Embryonic facial prominence (tissue), 1 donor: ENCODE data around the gene GSTM2.
"Not testable (repeated sequence)": the region's sequence is repeated elsewhere in the genome, so short reads cannot be mapped to it uniquely, and the experiment has no call there.

Source experiments
- DNase-seq: peaks from one replicate; pipeline ENCODE4 v3.0.0-alpha.2; 2016; ENCODE audit errors: extremely low spot score

The GSTM2 gene

DNA sequence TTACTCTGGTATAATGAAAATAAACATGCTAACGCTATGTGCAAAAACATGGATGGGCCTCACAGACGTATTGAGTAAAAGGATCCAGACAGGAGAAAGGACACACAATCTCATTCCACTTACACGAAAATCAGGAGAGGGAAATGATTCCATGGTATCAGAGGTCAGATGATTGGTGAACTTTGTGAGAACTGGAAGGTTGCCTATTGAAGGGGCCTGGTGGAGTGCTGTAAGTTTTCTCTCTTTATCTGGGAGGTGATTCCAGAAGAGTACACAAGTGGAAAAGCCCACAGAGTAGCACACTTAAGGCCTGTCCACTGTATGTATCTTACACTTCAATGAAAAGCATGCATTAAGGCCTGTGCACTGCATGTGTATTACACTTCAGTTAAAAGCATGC is 9.6 kb downstream of the GSTM2 start:
- no peak for DNase-seq

DNA sequence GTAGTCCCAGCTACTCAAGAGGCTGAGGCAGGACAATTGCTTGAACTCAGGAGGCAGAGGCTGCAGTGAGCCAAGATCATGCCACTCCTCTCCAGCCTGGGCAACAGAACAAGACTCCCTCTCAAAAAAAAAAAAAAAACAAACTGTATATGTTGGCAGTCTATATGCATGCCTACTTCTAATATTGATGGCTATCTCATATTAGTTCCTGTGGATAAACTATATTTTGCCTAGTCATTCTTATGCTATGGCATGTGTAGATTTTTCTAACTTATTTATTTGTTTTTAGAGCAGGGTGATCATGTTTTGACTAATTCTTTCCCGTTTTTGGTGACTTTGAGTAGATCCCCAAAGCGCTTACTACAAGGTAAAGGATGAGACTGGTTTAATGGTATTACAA is 10.8 kb downstream of the GSTM2 start:
- DNase-seq: not testable (repeated sequence)

DNA sequence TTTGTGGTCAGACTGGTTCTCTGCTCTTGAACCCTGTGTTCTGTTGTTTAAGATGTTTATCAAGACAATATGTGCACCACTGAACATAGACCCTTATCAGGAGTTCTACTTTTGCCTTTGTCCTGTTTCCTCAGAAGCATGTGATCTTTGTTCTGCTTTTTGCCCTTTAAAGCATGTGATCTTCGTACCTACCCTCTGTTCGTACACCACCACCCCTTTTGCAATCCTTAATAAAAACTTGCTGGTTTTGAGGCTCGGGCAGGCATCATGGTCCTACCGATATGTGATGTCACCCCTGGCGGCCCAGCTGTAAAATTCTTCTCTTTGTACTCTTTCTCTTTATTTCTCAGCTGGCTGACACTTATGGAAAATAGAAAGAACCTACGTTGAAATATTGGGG is 16.9 kb downstream of the GSTM2 start:
- not testable (repeated sequence) for DNase-seq

DNA sequence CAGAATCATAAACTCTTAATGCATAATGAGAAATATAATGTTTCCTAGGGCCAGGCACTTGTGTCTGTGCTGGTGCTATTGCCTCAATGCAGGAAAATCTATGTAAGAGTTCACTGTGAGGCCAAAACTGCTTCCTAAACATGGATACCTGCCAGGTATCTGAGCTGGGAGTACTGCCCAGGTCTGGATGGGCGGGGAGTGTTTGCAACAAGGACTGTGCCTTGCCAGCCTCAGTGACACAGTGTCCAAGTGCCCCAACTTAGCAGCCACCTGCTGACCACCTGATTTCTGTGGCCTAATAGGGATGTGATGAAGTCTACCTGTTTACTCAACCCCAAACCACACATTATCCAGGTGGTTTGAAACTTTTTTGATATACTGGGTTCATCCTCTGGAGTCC is 17.5 kb downstream of the GSTM2 start:
- not testable (repeated sequence) for DNase-seq

DNA sequence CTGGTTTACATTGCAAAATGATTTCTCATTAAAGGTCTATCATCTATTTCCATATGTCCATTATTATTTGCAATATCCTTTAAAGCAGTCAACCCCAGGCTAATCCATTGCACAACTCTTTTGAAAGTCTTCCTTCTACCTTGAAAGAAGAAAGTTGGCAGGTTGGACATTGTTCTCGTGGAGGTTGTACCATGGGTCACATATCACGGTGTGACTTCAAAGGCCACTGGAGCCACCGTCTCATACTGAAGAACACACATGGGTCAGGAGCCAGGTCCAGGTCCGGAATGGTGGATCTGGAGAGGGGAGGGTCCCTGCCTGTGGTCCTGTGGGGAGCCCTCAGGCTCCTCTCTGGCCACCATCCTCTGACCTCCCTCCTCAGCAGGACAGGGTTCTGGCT is 18.0 kb downstream of the GSTM2 start:
- not testable (repeated sequence) for DNase-seq

DNA sequence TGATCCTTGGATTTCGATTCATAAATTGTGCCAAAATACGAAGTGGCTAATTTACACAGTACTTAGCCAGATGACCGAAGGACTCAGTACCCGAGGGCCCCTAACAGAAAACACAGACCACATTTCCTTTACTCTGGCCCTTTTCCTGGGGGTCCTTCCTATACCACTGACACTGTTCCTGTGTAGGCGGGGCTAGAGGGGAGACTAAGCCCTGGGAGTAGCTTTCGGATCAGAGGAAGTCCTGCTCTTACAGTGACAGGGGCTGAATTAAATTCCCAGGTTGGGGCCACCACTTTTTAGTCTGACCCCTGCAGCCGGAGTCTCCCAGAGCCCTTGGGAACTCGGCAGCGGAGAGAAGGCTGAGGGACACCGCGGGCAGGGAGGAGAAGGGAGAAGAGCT is 19.3 kb downstream of the GSTM2 start:
- DNase-seq: not testable (repeated sequence)

DNA sequence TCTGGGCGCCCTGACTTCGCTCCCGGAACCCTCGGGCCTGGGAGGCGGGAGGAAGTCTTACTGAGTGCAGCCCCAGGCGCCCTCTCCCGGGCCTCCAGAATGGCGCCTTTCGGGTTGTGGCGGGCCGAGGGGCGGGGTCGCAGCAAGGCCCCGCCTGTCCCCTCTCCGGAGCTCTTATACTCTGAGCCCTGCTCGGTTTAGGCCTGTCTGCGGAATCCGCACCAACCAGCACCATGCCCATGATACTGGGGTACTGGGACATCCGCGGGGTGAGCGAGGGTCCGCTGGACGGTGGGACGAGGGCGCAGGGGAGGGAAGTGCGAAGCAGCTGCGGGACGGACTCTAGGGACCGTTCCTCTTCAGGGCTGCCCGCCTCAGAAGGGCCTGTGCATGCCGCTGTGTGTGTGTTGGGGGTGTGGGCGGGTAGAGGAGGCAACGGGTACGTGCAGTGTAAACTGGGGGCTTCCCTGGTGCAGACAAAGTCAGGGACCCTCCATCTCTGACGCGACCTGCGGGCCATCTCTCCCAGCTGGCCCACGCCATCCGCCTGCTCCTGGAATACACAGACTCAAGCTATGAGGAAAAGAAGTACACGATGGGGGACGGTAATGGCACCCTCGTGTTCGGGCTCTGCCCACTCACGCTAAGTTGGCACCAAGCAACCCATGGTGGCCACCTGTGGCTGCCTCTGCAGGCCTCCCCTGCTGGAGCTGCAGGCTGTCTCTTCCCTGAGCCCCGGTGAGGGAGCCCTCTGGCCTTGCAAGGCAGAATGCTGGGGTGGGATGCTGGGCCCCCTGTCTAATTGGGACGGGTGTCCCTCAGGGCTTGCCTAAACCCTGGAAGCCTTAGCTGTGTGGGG is 20.0 kb downstream of the GSTM2 start, which contains the start of gene GSTM1:
Gene GSTM1 (plus strand): TSS at position 177 of the 859 bp plus-strand sequence. CDS start 57 bp downstream, at position 234.
- peak; percentile 18 for DNase-seq

DNA sequence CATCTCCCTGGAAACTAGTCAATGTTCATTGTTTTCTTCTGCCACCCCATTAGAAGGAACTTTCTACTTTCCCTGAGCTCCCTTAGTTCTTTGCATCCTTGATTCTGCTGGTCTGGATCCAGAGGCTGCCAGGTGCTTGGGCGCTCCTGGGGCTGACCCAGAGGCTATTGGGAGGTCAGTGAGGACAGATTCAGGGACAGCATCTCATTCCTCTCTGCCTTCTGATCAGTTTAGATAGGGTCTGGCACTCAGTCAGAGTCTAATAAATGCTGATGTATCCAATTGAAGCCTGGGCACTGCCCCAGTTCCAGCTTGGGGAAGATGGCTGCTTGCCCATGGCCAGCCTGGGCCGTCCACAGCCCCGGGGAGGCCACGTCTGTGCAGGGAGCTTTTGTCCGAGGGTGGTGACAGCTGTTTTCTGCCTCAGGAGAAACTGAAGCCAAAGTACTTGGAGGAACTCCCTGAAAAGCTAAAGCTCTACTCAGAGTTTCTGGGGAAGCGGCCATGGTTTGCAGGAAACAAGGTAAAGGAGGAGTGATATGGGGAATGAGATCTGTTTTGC is 22.1 kb downstream of the GSTM2 start:
- no peak for DNase-seq

DNA sequence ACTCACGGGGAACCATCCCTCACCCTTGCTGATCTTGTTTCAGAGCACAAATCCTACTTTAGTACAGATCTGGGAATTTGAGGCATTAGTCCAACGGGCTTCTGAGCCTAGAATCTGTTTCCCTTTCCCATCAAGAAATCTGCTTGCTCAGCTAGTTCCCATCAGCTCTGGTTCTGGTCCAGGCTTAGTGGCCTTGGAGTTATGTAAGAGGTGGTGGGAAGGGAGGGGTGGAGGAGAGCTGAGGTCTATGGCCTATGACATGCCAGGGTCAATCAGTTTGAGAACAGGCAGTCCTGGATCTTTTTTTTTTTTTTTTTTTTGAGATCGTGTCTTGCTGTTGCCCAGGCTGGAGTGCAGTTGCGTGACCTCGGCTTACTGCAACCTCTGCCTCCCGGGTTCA is 23.9 kb downstream of the GSTM2 start:
- no peak for DNase-seq

DNA sequence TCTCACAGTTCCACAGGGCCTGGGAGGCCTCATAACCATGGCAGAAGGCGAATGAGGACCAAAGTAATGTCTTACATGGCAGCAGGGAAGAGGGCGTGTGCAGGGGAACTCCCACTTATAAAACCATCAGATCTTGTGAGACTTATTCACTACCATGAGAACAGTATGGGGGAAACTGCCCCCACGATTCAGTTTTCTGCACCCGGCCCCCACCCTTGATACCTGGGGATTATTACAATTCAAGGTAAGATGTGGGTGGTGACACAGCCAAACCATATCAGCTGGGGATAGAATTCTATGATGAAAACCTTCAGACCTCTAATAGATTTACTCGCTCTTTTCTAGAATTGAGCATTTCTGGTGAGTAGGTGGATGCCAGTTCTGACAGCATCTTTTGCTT is 26.5 kb downstream of the GSTM2 start:
- not testable (repeated sequence) for DNase-seq

DNA sequence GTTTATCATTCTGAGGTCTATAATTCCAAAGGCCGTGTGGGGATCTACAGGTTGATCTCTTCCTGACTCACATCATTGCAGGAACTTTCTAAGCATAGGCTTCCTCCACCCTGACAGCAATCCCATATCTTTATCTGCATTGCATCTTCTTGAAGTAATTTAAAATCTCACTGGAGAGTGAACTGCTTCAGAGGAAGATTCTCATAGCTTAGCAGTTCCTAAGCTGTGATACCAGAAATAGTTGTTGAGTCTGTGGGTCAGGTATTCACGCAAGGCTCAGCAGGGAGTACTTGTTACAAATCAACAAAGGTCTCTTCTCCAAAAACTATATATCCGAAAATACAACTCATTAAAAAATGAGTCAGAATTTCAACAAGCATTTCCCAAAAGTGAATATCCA is 27.3 kb downstream of the GSTM2 start:
- DNase-seq: not testable (repeated sequence)

DNA sequence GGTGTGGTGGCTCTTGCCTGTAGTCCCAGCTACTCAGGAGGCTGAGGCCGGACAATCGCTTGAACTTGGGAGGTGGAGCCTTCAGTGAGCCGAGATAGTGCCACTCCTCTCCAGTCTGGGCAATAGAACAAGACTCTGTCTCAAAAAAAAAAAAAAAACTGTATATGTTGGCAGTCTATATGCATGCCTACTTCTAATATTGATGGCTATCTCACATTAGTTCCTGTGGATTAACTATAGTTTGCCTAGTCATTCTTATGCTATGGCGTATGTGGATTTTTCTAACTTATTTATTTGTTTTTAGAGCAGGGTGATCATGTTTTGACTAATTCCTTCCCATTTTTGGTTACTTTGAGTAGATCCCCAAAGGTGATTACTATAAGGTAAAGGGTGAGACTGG is 29.2 kb downstream of the GSTM2 start:
- no peak for DNase-seq

DNA sequence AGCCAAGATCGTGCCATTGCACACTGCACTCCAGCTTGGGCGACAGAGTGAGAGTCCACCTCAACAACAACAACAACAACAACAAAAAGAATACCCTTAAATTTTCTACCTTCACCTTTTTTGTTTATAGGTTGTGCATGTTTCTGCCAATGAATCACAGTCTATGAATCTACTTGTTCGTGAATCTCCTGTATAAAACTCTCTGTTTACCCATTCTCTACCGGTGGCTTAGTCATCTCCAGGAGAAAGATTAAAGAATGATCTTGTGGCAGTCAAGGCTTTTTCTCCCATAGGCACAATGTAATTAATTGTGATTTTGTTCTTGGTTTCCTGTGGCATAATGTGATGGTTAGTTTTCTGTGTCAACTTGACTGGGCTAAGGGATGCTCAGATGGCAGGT is 30.0 kb downstream of the GSTM2 start:
- DNase-seq: not testable (repeated sequence)

DNA sequence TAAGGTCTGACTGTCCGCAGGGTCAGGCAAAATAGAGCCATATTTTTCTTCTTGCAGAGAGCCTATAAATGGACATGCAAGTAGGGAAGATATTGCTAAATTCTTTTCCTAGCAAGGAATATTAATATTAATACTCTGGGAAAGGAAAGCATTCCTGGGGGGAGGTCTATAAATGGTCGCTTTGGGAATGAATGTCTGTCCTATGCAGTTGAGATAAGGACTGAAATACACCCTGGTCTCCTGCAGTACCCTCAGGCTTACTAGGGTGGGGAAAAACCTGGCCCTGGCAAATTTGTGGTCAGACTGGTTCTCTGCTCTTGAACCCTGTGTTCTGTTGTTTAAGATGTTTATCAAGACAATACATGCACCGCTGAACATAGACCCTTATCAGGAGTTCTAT is 35.1 kb downstream of the GSTM2 start:
- DNase-seq: not testable (repeated sequence)

DNA sequence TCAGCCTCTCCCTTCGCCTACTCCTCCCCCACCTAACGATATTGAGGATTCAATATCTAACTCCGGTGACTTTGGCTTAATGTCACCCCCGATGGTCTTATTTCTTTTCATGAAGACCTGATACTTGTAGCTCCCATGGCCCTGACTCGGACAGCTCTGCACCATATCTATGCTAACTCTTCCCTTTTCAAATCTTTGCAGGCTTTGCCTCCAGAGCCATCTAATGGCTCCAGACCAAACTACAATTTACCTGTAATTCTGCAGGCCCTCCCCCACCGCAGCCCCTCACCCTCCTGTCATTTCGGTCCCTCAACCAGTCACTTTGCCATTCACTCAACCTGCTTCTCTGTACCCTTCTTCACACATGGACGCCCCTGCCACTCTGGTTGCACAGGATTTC is 36.3 kb downstream of the GSTM2 start:
- DNase-seq: no peak

DNA sequence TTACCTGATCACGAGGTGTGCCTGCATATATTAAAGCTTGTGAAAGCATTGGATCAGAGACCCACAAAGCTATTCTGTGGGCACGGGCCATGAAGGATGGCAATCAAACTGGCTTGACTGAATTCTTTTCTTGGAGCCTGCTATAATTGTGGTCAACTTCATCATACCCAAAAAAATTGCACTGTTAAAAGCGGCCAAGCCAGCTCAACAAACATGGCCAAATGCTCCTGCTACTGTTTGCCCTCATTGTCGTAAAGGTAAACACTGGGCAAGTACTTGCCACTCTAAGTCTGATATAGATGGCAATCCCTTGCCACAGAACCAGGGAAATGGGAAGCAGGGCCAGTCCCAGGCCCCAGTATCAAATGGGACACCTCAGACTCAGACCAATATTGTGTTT is 37.6 kb downstream of the GSTM2 start:
- no peak for DNase-seq

DNA sequence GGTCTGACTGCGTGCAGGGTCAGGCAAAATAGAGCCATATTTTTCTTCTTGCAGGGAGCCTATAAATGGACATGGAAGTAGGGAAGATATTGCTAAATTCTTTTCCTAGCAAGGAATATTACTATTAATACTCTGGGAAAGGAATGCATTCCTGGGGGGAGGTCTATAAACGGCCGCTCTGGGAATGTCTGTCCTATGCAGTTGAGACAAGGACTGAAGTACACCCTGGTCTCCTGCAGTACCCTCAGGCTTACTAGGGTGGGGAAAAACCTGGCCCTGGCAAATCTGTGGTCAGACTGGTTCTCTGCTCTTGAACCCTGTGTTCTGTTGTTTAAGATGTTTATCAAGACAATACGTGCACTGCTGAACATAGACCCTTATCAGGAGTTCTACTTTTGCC is 41.1 kb downstream of the GSTM2 start:
- DNase-seq: not testable (repeated sequence)

DNA sequence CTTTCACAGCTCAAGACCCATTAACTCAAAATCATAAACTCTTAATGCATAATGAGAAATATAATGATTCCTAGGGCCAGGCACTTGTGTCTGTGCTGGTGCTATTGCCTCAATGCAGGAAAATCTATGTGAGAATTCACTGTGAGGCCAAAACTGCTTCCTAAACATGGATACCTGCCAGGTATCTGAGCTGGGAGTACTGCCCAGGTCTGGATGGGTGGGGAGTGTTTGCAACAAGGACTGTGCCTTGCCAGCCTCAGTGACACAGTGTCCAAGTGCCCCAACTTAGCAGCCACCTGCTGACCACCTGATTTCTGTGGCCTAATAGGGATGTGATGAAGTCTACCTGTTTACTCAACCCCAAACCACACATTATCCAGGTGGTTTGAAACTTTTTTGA is 42.0 kb downstream of the GSTM2 start:
- not testable (repeated sequence) for DNase-seq

DNA sequence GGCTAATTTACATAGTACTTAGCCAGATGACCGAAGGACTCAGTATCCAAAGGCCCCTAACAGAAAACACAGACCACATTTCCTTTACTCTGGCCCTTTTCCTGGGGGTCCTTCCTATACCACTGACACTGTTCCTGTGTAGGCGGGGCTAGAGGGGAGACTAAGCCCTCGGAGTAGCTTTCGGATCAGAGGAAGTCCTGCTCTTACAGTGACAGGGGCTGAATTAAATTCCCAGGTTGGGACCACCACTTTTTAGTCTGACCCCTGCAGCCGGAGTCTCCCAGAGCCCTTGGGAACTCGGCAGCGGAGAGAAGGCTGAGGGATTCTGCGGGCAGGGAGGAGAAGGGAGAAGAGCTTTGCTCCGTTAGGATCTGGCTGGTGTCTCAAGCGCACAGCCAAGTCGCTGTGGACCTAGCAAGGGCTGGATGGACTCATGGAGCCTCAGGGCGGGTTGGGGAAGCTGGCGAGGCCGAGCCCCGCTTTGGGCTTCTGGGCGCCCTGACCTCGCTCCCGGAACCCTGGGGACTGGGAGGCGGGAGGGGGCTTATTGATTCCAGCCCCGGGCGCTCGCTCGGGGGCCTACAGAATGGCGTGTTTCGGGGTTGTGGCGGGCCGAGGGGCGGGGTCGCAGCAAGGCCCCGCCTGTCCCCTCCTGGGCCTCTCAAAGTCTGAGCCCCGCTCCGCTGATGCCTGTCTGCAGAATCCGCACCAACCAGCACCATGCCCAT is 43.9 kb downstream of the GSTM2 start, which contains the start of gene GSTM5:
Gene GSTM5 (plus strand): TSS at position 659 of the 728 bp plus-strand sequence. CDS start 62 bp downstream, at position 721.
- not testable (repeated sequence) for DNase-seq

DNA sequence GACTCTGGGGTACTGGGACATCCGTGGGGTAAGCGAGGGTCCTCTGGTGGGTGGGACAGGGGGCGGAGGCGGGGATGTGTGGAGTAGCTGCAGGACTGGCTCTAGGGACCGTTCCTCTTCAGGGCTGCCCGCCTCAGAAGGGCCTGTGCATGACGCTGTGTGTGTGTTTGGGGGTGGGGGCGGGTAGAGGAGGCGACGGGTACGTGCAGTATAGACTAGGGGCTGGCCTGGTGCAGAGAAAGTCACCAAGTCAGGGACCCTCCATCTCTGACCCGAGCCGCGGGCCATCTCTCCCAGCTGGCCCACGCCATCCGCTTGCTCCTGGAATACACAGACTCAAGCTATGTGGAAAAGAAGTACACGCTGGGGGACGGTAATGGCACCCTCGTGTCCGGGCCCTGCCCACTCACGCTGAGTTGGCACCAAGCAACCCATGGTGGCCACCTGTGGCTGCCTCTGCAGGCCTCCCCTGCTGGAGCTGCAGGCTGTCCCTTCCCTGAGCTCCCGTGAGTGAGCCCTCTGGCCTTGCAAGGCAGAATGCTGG is 44.5 kb downstream of the GSTM2 start:
- DNase-seq: no peak

DNA sequence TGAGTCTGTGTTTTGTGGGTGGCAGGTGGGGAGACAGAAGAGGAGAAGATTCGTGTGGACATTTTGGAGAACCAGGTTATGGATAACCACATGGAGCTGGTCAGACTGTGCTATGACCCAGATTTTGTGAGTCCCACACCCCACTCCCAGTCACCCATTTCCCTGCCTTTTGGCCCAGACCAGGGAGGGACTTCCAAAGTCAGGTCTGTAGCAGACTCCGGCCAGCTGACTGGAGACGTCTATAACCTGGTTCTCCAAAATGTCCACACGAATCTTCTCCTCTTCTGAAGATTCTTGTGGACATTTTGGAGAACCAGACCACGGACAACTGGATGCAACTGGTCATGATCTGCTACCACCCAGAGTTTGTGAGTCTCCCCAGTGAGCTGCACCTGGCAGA is 45.8 kb downstream of the GSTM2 start:
- no peak for DNase-seq
